Measurements from ENCODE around the gene ROCK2.

- TF ChIP-seq CTCF (IDR thresholded peaks at IDR 0.05) (no peak), POLR2A (IDR thresholded peaks at IDR 0.05; ENCODE audit: low read length) (no peak), GATA3 (IDR thresholded peaks at IDR 0.05; ENCODE audit: borderline replicate concordance) (no peak), CHD2 (IDR thresholded peaks at IDR 0.05; ENCODE audit: low read length, partially characterized antibody) (no peak), RCOR1 (IDR thresholded peaks at IDR 0.05; ENCODE audit: low read depth, low read length) (no peak), FOSL2 (IDR thresholded peaks at IDR 0.05) (no peak), FOSL2 (CRISPR knock-in tag; IDR thresholded peaks at IDR 0.05) (no peak)
Observed at GRCh38 chr2:11388262-11389051, 44.0 kb upstream of the ROCK2 start.
